ENCODE results near the gene TRPM8.

The TRPM8 gene

GRCh38 chr2:233901367-233901766 is 15.8 kb upstream of the TRPM8 start:
- no peak for TF ChIP-seq CTCF (conservative IDR thresholded peaks at IDR 0.05; ENCODE audit: low read depth)
- CTCF ChIA-PET, result interaction anchor here (0.5 kb wide), 1 partner anchor 10 kb away, joined by 4 read pairs; no protein-coding TSS in a partner anchor
- POLR2A ChIA-PET (ENCODE audit: low non-redundant PET), result no interaction called here
- no peak for DNase-seq (ENCODE audit: low spot score)
- H3K27ac ChIP-seq, result no peak overlapping the region

- H3K27ac ChIP-seq, result no peak overlapping the region
- DNase-seq (ENCODE audit: low spot score), result no peak
- CTCF ChIA-PET, result no interaction called here
- POLR2A ChIA-PET (ENCODE audit: low non-redundant PET), result no interaction called here
- no peak for TF ChIP-seq CTCF (conservative IDR thresholded peaks at IDR 0.05; ENCODE audit: low read depth)
These were observed 15.3 kb upstream of the TRPM8 start for GRCh38 chr2:233901884-233902283.

- no peak for TF ChIP-seq CTCF (conservative IDR thresholded peaks at IDR 0.05; ENCODE audit: low read depth)
- POLR2A ChIA-PET (ENCODE audit: low non-redundant PET), result no interaction called here
- DNase-seq (ENCODE audit: low spot score), result no peak
- CTCF ChIA-PET, result no interaction called here
- no peak overlapping the region for H3K27ac ChIP-seq
These were observed 11.2 kb upstream of the TRPM8 start for GRCh38 chr2:233905945-233906344.

- TF ChIP-seq CTCF (conservative IDR thresholded peaks at IDR 0.05; ENCODE audit: low read depth), result no peak
- DNase-seq (ENCODE audit: low spot score), result no peak
- POLR2A ChIA-PET (ENCODE audit: low non-redundant PET), result no interaction called here
- CTCF ChIA-PET, result interaction anchor here (0.6 kb wide), 1 partner anchor 347 kb away, joined by 3 read pairs; no protein-coding TSS in a partner anchor
- no peak overlapping the region for H3K27ac ChIP-seq
These were observed 9.5 kb upstream of the TRPM8 start for GRCh38 chr2:233907627-233908026.

- DNase-seq (ENCODE audit: low spot score), result peak; percentile 53
- CTCF ChIA-PET, result interaction anchor here (0.6 to 0.7 kb wide), 2 partner anchors 10 to 826 kb away, joined by 3 read pairs; no protein-coding TSS in a partner anchor
- no peak overlapping the region for H3K27ac ChIP-seq
- no peak for TF ChIP-seq CTCF (conservative IDR thresholded peaks at IDR 0.05; ENCODE audit: low read depth)
- POLR2A ChIA-PET (ENCODE audit: low non-redundant PET), result no interaction called here
These were observed 4.3 kb upstream of the TRPM8 start for GRCh38 chr2:233912691-233913423.

- peak; percentile 23; the same call in 1 of the 2 replicates for TF ChIP-seq CTCF (conservative IDR thresholded peaks at IDR 0.05; ENCODE audit: low read depth)
- CTCF ChIA-PET, result interaction anchor here (1.6 kb wide), 1 partner anchor 31 kb away, joined by 3 read pairs; no protein-coding TSS in a partner anchor
- POLR2A ChIA-PET (ENCODE audit: low non-redundant PET), result no interaction called here
- peak; percentile 38 for DNase-seq (ENCODE audit: low spot score)
- no peak overlapping the region for H3K27ac ChIP-seq
These were observed 2.0 kb upstream of the TRPM8 start for GRCh38 chr2:233915128-233915527.
